ENCODE measurements around the gene C1QTNF5.

C1QTNF5 gene

GRCh38 chr11:119359365-119360214, 18.9 kb upstream of the C1QTNF5 start:
- no peak for DNase-seq (ENCODE audit: low read depth in 2 of 2, low spot score in 1 of 2)

GRCh38 chr11:119357074-119357473, 16.4 kb upstream of the C1QTNF5 start:
- no peak for DNase-seq (ENCODE audit: low read depth in 2 of 2, low spot score in 1 of 2)

DNA sequence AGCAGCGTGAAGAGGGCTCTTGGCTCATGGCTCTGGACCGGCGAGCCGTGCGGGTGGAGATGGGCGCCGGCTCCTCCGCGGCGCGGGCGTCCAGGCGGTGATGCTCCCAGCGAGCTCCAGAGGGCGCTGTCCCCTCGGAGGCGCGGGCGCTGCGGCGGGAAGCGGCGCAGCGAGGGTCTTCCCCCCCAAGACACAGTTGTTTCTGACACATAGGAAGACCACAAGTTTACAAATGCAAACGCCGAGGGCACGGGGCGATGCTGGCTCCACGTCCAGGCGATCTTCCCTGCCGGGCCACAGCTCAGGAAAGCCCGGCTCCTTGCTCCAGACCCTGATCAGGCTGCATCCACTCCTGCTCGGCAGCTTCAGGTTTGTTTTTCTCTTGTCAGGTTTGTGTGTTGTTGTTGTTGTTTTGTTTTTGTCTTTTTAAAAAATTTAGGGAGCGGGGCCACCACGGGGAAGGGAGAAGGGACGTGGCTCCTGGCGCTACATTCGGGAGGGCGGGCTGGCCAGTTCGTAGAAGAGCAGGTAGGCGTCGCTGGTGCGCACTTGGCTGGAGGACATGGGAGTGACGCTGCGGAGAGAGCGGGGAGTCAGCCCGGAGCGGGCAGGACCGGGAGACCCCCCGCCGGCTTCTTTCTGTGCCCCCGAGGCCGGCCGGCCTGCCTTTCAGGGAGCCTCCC, 15.8 kb upstream of the C1QTNF5 start:
- peak; percentile 34 to 44 for DNase-seq (ENCODE audit: low read depth in 2 of 2, low spot score in 1 of 2)

DNA sequence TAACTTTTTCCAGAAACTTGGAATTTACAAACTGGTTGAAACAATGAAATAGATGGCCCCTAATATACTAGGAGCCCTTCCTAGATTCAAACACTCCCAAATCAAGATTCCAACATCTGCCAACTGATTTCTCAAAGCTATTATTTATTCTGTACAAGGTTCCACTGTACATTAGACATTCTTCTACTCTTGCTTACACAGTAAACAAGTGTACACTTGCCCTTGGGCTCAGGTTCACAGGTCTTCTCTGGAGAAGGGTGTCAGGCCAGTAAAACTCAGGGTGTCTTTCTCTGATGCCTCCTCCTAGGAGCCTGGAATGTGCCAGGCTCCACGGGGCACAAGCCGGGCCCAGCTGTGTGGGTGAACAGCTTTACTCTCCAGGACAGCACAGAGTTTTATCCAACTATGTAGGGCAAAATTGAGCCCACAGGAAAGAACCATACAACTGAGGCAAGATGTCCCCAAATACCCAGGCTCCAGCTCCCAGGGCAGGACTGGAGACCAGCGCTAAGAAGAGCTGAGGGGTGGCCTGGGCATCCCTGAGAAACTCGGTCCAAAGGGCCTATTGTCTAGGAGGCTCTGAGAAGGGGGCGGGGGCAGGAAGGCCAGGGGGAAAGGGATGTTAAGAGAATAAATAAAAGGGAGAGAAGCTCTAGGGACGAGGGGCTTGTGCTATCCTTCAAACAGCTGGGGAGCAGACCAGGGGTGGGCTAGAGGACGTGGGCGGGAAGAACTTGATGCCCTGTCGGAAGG, 14.6 kb upstream of the C1QTNF5 start:
- DNase-seq (ENCODE audit: low read depth in 2 of 2, low spot score in 1 of 2) = no peak

- DNase-seq (ENCODE audit: low read depth in 2 of 2, low spot score in 1 of 2) = no peak
Measured at GRCh38 chr11:119352857-119353260, 12.2 kb upstream of the C1QTNF5 start.

GRCh38 chr11:119351232-119351631, 10.5 kb upstream of the C1QTNF5 start:
- no peak for DNase-seq (ENCODE audit: low read depth in 2 of 2, low spot score in 1 of 2)

GRCh38 chr11:119350302-119350701, 9.6 kb upstream of the C1QTNF5 start:
- DNase-seq (ENCODE audit: low read depth in 2 of 2, low spot score in 1 of 2) = no peak

GRCh38 chr11:119347940-119348605, 7.4 kb upstream of the C1QTNF5 start:
- DNase-seq (ENCODE audit: low read depth in 2 of 2, low spot score in 1 of 2) = no peak

DNA sequence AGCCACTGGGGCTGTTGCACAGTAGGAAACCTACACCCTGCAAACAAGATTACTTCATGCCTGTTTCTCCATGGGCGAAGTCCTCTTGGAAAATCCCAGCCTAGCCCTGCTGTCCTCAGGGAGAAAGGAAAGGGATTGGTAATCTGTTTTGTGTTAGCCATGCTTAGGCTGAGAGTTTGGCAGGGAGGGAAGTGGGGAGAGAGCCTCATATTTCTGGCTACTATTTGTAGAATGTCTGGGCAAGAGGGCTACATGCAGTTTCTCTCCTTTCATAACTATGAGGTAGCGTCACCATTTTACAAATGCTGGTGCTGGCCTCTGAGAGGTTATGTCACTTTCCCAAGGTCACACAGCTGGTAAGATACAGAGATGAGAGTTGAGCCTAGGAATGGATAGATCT, 6.6 kb upstream of the C1QTNF5 start:
- DNase-seq (ENCODE audit: low read depth in 2 of 2, low spot score in 1 of 2) = no peak

DNA sequence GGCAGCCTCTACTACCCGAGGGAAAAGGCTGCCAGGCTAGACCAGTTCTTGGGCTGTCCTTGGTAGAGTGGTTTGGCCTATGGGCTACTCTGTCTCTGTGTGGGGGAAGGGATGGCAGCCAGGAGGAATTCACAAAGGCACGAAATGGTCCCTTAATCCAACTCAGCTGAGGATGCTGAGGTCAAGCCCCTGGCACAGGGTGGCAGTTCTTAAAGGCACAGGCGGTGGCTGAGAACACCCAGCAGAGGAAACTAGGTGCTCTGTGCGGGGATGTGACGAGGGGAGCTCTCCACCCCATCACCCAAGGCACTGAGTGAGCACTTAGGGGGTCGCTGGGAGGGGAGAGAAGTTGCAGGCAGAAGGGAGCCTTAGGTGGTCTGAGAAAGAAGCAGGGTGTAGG, 5.9 kb upstream of the C1QTNF5 start, which contains the start of gene MFRP:
Gene MFRP, minus strand, starts transcription at position 101 of the 400 bp plus-strand sequence. CDS start 192 bp downstream, outside the sequence.
- no peak for DNase-seq (ENCODE audit: low read depth in 2 of 2, low spot score in 1 of 2)

DNA sequence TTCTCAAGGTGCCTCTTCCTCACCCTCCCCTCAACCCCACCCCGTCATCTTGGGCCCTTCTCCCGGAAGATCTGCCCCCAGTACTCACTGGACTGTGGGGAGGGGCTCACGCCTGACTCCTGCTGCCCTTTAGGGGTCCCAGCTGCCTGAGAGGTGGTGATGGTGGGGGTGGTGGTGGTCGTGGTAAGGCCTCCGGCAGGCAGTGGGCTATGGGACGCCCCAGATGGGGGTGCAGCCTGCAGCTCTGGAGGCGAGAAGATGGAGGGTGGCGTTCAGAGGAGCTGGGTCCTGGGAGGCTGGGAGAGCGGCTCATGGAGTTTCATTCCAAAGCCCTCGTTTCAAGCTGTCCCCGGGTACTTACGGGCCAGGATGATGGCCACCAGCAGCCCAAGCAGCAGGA, 5.0 kb upstream of the C1QTNF5 start:
- no peak for DNase-seq (ENCODE audit: low read depth in 2 of 2, low spot score in 1 of 2)

- DNase-seq (ENCODE audit: low read depth in 2 of 2, low spot score in 1 of 2) = no peak
Measured at GRCh38 chr11:119344291-119345010, 3.8 kb upstream of the C1QTNF5 start.

DNA sequence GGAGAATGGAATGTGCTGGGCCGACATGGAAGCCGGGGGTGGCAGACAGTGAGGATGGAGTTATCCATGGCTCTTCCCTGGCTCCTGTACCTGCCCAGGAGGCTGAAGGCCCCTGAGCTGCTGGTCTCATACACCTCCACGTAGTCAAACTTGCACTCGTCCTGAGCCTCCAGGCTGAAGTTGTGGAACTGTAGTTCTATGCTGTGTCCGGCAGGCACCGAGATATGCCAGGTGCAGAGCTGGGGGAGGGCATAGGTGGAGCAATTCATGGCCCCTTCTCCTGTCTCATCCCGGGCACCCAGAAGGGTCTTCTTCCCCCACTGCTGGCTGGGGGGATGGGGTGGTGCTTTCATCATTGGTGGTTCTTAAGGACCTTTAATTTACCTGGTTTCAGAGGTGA, 3.0 kb upstream of the C1QTNF5 start:
- DNase-seq (ENCODE audit: low read depth in 2 of 2, low spot score in 1 of 2) = no peak

DNA sequence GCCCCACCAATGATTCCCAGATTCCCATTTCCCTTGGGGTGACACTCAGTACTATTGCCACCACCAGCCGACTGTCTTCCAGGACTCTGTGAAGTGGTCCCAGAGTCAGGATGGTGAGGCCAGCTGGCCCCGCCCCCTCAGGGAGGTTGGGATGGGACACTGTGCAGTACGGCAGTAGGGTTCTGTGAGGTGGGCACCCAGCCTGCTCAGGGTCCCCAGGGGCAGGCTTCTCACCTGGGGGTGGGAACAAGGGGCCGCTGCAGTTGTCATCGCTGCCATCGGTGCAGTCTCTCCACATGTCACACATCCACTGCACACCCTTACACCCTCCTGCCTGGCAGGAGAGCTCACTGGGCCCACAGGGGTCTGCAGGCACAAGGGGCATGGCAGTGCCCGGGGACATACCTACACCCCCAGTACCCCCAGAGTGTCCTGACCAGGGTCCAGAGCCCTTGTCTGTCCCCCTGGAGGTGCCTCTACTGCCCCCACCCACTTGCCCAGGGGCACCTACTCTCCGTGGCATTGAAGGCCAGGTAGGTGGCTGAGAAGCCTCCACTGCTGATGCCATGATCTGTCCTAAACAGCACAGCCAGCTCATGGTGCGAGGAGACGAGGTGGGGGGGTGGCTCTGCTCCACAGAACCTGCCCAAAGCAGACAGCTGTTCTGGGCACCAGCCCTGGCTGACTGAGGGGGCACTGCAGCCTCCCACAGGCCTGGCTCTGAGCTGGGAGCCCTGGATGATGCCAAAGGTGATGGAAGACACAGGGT, 1.9 kb upstream of the C1QTNF5 start:
- no peak for DNase-seq (ENCODE audit: low read depth in 2 of 2, low spot score in 1 of 2)

GRCh38 chr11:119342023-119342300, 1.3 kb upstream of the C1QTNF5 start:
- no peak for DNase-seq (ENCODE audit: low read depth in 2 of 2, low spot score in 1 of 2)

- DNase-seq (ENCODE audit: low read depth in 2 of 2, low spot score in 1 of 2) = no peak
Measured at GRCh38 chr11:119341222-119342022, 739 bp upstream of the C1QTNF5 start.

- DNase-seq (ENCODE audit: low read depth in 2 of 2, low spot score in 1 of 2) = no peak
Measured at GRCh38 chr11:119339589-119340334, 921 bp downstream of the C1QTNF5 start.

GRCh38 chr11:119338965-119339588, 1.6 kb downstream of the C1QTNF5 start:
- DNase-seq (ENCODE audit: low read depth in 2 of 2, low spot score in 1 of 2) = no peak
